Activated T-cell treated with anti-CD3 and anti-CD28 coated beads, Interleukin-2, amount 50 U/mL, for 24 hours (primary cell): ENCODE measurements around the gene ALAD.
A peak's percentile ranks its signal among the peaks of the same experiment; 100 is the strongest.
"Not testable (repeated sequence)": the region's sequence is repeated elsewhere in the genome, so short reads cannot be mapped to it uniquely, and the experiment has no call there.

Experiments used
- DNase-seq: peaks from one replicate; pipeline ENCODE4 v3.0.0-alpha.2; 2020
- H3K27ac Mint-ChIP-seq: 2 replicates; pipeline ENCODE4 v1.8.0; 2020; ENCODE audit warnings: mild to moderate bottlenecking, mixed read lengths
- H3K27me3 Mint-ChIP-seq: 2 replicates; pipeline ENCODE4 v1.8.0; 2020; ENCODE audit warnings: mixed read lengths
- H3K36me3 Mint-ChIP-seq: 2 replicates; pipeline ENCODE4 v1.8.0; 2020; ENCODE audit warnings: low read depth, mixed read lengths
- H3K4me1 Mint-ChIP-seq: 2 replicates; pipeline ENCODE4 v1.8.0; 2020; ENCODE audit warnings: low read depth, mixed read lengths
- H3K4me3 Mint-ChIP-seq: 2 replicates; pipeline ENCODE4 v1.8.0; 2020; ENCODE audit warnings: mild to moderate bottlenecking, moderate library complexity, mixed read lengths
- H3K9me3 Mint-ChIP-seq: 2 replicates; pipeline ENCODE4 v1.8.0; 2020; ENCODE audit warnings: mixed read lengths

Gene ALAD

DNA sequence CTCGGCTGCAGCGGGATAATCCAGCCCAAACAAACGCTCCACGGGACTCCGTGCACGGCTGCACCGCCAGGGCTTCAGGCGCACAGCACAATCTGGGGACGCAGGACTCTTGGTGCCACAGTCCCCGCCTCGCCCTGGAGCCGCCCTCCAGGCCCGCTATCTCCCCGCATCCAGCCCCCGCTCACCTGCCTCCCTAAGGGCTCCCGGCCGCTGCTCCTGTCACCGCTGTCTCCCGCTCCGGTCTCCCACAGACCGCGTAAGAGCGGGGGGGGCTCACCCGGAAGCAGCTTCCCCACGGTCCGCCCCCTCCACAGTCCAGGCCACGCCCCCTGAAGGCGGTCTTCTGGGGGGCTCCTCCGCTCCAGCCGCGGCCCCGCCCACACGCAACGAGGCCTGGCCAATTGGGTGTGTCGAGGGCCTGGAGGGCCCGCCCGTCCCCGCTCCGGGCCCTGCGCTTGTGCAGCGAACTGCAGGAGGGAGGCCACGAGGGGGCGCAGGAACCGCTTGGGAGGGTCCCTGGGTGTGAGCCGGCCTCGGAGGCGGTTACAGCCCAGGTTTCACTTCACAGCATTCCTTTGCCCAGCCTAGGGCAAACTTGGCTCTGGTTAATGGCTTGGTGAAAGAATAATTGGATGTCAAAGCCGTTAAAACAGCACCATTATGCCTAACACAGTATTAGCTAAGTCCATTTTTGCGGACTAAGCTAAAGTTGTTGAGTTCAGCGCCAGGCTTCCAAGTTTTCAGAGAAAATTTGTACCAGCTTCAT, at the start of gene ALAD:
Gene ALAD (minus strand): TSS at position 258 of the 766 bp plus-strand sequence. CDS start 7,725 bp downstream, outside the sequence.
- Mint-ChIP-seq H3K36me3 (peaks cover 5% of the 10 kb centered on the region), H3K4me1 (peaks cover 28% of the 10 kb centered on the region)

DNA sequence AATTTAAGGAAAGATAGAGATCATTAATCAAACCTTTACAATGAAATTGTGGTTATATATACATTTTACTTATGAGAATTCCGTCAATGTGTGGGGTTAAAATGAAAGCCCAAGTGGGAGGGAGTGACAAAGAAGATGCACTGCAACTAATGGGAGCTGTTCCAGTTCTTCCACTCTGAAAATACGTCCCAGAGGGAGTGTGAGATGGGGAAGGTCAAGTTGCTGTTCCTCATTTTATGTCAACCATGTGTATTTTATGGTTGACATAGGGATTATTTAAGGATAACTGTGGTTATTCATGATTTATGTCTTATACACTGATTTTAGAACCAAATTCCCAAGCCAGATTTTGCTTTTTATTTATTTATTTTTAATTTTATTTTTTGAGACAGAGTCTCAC, 48.3 kb upstream of the ALAD start:
- no peaks in the 10 kb centered on the region for H3K36me3 Mint-ChIP-seq
- no peak overlapping the region for H3K4me3 Mint-ChIP-seq
- H3K27ac Mint-ChIP-seq = no peak overlapping the region
- H3K27me3 Mint-ChIP-seq = no peaks in the 10 kb centered on the region
- DNase-seq = no peak
- H3K4me1 Mint-ChIP-seq = peaks cover 3% of the 10 kb centered on the region
- H3K9me3 Mint-ChIP-seq = no peaks in the 10 kb centered on the region

More for the DNA sequence above, at the start of gene ALAD:
- H3K27me3 Mint-ChIP-seq = no peaks in the 10 kb centered on the region
- peak within 1 kb of the TSS; percentile 87 for H3K27ac Mint-ChIP-seq
- peak; percentile 99 for DNase-seq
- no peaks in the 10 kb centered on the region for H3K9me3 Mint-ChIP-seq
- H3K4me3 Mint-ChIP-seq = peak within 1 kb of the TSS; percentile 90

DNA sequence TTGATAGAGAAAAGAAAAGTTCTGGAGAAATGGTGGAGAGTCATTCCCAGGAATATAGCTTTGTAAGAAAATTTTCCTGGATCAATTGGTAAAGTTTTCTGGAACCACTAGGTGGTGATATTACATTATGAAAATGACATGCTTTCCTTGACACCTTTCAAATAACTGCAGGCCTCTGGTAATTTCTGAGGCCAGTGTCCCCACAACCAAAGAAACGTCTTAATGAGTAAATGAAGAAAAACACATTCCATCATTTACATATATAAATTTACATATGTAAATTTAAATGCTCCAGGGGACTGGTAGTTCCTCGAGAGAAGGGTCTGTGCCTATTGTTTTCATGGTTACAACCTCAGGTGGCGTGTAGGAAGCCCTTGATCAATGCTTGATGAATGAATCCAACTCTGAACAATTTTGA, 45.2 kb upstream of the ALAD start:
- Mint-ChIP-seq H3K4me3 (no peak overlapping the region), H3K27ac (no peak overlapping the region), H3K36me3 (no peaks in the 10 kb centered on the region), H3K4me1 (peaks cover 3% of the 10 kb centered on the region), H3K9me3 (no peaks in the 10 kb centered on the region), H3K27me3 (no peaks in the 10 kb centered on the region)
- DNase-seq = no peak

DNA sequence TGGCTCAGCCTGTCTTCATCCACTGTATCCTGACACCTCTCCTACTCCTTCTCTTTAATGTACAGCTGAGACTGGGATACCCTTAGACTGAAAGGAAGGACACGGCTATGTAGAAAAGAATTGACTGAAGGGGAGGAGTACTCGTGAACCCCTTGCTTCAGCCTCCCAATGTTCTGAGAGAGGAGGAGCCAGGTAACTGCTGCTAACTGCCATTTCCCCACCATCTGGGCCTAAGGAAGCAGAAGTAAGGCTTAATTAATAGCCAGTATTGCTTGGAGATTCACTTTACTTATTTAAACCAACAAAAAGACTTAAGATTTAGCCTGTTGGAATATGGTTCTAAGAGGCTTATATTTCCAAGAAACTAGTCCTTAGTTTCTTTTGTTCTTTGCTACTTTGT, 43.7 kb upstream of the ALAD start:
- Mint-ChIP-seq H3K4me1 (peaks cover 3% of the 10 kb centered on the region), H3K27me3 (no peaks in the 10 kb centered on the region), H3K9me3 (no peaks in the 10 kb centered on the region), H3K4me3 (no peak overlapping the region), H3K36me3 (no peaks in the 10 kb centered on the region), H3K27ac (no peak overlapping the region)
- no peak for DNase-seq

DNA sequence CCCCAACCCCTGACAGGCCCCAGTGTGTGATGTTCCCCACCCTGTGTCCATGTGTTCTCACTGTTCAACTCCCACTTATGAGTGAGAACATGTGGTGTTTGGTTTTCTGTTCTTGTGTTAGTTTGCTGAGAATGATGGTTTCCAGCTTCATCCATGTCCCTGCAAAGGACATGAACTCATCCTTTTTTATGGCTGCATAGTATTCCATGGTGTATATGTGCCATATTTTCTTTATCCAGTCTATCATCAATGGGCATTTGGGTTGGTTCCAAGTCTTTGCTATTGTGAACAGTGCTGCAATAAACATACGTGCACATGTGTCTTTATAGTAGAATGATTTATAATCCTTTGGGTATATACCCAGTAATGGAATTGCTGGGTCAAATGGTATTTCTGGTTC, 36.6 kb upstream of the ALAD start:
- not testable (repeated sequence) for H3K4me1 Mint-ChIP-seq, H3K27me3 Mint-ChIP-seq, H3K9me3 Mint-ChIP-seq, H3K4me3 Mint-ChIP-seq, DNase-seq, H3K36me3 Mint-ChIP-seq, H3K27ac Mint-ChIP-seq

DNA sequence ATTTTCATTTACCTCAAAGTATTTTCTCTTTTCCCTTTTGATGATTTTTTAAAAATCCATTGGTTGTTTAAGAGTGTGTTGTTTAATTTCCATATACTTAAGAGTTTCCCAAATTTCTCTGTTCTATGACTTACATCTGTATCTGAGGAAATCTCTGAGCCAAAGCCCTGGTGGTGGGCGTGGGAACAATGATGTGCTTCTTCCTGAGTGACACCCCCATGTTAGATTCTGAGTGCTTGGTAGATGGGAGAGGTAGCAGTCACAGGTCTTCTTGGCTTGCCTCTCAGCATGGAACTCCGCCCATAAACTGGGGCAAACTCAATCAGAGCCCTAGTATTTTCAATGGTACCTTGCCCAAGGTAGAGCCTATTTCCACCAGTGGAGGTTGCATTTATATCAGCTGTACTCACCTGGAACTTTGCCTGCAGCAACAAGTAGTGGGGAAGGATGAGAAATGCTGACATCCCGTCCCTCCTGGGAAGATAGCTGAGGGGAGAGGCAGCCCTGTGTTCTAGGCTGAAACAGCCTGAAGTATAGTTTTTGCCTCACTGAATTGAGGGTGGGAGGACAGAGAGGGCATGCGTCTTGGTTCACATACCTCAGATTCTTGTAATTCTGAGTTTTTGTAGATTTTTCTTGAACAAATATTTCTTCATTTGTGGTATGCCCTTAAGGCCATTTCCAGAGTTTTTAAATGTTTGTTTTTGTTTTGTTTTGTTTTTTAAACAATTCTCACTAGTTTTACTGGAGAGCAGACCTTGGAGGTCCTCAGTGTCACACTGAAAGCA, 35.8 kb upstream of the ALAD start:
- no peak overlapping the region for H3K4me3 Mint-ChIP-seq
- H3K27me3 Mint-ChIP-seq = no peaks in the 10 kb centered on the region
- no peaks in the 10 kb centered on the region for H3K4me1 Mint-ChIP-seq
- no peaks in the 10 kb centered on the region for H3K9me3 Mint-ChIP-seq
- no peaks in the 10 kb centered on the region for H3K36me3 Mint-ChIP-seq
- no peak for DNase-seq
- H3K27ac Mint-ChIP-seq = no peak overlapping the region

DNA sequence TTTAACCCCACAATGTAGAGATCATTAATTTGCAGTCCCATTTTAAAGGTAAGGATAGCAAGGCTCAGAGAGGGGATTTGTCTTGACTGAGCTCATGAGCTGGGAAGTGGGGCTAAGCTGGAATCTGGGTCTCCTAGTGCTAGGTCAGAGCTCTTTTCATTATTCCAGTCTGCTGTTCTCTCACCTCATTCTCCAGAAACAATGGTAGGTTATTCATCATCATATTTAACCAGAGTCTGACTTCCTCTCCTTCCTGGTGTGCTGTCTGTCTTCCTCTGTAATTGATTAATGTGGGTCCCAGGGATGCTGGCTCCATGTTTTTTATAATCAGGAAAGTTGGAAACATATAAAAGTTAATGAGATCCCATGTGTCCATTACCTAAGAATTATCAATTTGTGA, 30.1 kb upstream of the ALAD start:
- H3K9me3 Mint-ChIP-seq = no peaks in the 10 kb centered on the region
- H3K4me1 Mint-ChIP-seq = no peaks in the 10 kb centered on the region

DNA sequence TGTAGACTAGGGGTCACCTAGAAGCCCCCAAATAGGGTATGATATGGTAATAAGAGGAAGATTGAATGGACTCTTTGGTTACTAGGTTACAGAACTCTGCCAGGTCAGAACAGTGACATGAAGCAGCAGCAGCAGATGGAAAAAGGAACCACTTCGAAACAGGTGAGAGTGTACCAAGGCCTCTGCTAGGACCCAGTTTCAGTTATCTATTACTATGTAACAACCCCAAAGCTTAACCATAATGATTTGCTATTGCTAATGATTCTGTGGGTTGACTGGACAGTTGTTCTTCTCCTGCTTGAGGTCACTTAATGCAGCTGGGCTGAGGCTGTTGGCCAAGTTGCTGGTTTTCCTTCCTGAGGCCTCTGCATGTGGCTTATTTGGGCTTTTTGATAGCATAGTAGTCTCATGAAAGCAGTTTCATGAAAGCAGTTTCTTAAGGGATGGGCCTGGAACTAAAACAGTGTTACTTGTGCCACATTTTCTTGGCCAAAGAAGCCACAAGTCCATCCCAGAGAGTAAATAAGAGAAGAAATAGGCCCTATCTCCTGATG, 27.1 kb upstream of the ALAD start:
- no peak overlapping the region for H3K4me3 Mint-ChIP-seq
- H3K4me1 Mint-ChIP-seq = no peaks in the 10 kb centered on the region
- H3K9me3 Mint-ChIP-seq = no peaks in the 10 kb centered on the region
- H3K36me3 Mint-ChIP-seq = no peaks in the 10 kb centered on the region
- DNase-seq = no peak
- H3K27ac Mint-ChIP-seq = no peak overlapping the region
- H3K27me3 Mint-ChIP-seq = peaks cover 7% of the 10 kb centered on the region

More for the DNA sequence above, 30.1 kb upstream of the ALAD start:
- Mint-ChIP-seq H3K27me3 (no peaks in the 10 kb centered on the region), H3K4me3 (no peak overlapping the region), H3K27ac (no peak overlapping the region), H3K36me3 (no peaks in the 10 kb centered on the region)
- DNase-seq = no peak

DNA sequence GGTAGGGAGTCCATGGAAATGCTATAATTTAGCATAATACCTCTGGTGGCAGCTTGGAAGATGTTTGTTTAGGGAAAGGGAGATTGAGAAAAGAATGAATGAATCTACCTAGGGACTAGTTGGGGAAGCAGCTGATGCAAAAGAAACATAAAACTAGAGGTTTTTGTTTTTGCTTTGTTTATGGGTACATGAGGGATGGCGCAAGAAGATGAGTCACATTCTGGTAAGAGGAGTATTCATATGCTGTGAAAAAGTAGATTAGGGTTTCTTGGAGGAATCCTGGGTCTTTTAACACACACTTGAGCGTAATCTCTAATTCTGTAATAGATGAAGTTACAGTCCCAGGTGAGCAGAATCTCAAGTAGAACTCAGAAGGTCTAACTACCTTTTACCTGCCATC, 26.5 kb upstream of the ALAD start:
- peaks cover 7% of the 10 kb centered on the region for H3K27me3 Mint-ChIP-seq
- H3K9me3 Mint-ChIP-seq = no peaks in the 10 kb centered on the region
- H3K27ac Mint-ChIP-seq = no peak overlapping the region
- DNase-seq = no peak
- no peaks in the 10 kb centered on the region for H3K36me3 Mint-ChIP-seq
- no peaks in the 10 kb centered on the region for H3K4me1 Mint-ChIP-seq
- H3K4me3 Mint-ChIP-seq = no peak overlapping the region

DNA sequence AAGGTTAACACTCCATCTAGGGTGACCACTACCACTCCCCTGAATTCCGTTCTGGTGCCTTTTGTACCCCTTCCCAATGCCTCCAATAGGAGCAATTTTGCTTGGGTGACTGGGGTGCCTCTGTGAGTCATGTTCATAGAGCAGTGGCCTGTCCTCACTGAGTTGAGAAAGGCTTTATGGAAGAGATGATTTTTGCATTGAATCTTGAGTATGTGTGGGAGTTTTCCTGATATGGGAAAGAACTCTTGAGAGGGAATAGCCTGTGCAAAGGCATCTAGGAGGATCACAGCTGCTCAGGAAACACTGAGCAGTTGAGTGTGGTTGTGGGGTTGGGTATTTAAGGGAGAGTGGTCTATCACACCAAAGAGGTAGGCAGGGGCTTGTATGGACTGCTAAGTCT, 25.6 kb upstream of the ALAD start:
- no peak overlapping the region for H3K27ac Mint-ChIP-seq

DNA sequence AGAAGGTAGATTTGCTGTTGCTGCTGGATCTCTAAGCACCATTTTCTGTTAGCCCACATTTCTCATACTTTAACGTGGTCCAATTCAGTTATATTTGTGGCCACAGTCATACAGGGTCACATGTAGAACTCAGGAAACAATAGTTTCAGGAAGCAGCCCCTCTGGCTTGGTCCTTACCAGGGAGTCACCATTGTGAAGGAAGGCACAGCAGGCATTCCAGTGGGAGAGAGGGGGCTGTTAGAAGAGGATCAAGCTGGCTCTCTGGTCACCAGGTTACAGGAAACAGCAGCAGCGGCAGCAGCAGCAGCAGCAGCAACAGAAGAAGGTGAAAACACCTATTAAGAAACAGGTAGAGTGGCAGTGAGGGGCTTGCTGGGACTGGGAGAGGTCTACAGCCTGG, 24.0 kb upstream of the ALAD start:
- peaks cover 7% of the 10 kb centered on the region for H3K27me3 Mint-ChIP-seq
- H3K4me3 Mint-ChIP-seq = no peak overlapping the region
- no peaks in the 10 kb centered on the region for H3K9me3 Mint-ChIP-seq
- DNase-seq = no peak
- no peaks in the 10 kb centered on the region for H3K36me3 Mint-ChIP-seq
- H3K4me1 Mint-ChIP-seq = no peaks in the 10 kb centered on the region
- no peak overlapping the region for H3K27ac Mint-ChIP-seq

More for the DNA sequence above, 25.6 kb upstream of the ALAD start:
- H3K4me3 Mint-ChIP-seq = no peak overlapping the region
- peaks cover 7% of the 10 kb centered on the region for H3K27me3 Mint-ChIP-seq
- no peak for DNase-seq
- H3K36me3 Mint-ChIP-seq = no peaks in the 10 kb centered on the region
- H3K4me1 Mint-ChIP-seq = no peaks in the 10 kb centered on the region
- no peaks in the 10 kb centered on the region for H3K9me3 Mint-ChIP-seq

DNA sequence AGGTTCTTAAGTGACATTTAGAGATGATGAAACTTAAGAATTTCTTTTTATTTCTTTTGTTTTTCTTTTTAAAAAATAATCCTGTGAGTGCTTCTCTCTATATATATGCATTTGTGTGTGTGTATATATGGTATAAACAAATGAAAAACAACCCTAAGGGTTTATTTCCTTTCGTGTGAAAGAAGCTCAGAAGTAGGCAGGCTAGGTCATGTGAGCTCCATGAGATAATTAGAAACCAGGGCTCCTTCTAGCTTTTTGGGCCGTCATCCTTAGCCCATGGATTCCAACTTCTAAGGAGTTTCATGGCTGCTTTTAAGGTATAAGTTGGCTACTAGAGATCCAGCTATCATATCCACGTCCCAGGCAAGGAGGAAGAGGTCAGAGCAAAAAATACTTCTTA, 20.6 kb upstream of the ALAD start:
- no peaks in the 10 kb centered on the region for H3K36me3 Mint-ChIP-seq
- H3K4me3 Mint-ChIP-seq = no peak overlapping the region
- H3K27me3 Mint-ChIP-seq = peaks cover 7% of the 10 kb centered on the region
- no peaks in the 10 kb centered on the region for H3K4me1 Mint-ChIP-seq
- no peak for DNase-seq
- H3K27ac Mint-ChIP-seq = no peak overlapping the region
- H3K9me3 Mint-ChIP-seq = no peaks in the 10 kb centered on the region

DNA sequence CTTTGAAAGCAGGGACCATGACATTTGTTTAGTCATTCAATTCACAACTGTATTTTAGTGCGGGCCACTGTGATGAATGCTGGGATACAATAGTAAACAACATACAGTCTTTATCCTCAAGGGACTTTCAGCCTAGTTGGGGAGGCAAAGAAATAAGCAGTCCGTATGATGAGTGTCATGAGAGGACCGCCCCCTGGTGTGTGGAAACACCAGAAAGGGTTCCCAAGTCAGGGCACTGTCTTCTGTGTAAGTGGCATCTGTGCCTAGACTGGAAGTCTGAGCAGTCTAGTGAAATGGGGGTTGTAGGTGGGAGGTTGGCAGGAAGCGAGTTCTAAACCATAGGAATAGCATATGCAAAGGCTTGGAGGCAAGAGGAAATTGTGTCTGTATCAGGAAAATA, 16.3 kb upstream of the ALAD start:
- H3K4me3 Mint-ChIP-seq = no peak overlapping the region
- no peaks in the 10 kb centered on the region for H3K36me3 Mint-ChIP-seq
- H3K4me1 Mint-ChIP-seq = no peaks in the 10 kb centered on the region
- DNase-seq = no peak
- H3K27me3 Mint-ChIP-seq = no peaks in the 10 kb centered on the region
- no peaks in the 10 kb centered on the region for H3K9me3 Mint-ChIP-seq
- no peak overlapping the region for H3K27ac Mint-ChIP-seq

DNA sequence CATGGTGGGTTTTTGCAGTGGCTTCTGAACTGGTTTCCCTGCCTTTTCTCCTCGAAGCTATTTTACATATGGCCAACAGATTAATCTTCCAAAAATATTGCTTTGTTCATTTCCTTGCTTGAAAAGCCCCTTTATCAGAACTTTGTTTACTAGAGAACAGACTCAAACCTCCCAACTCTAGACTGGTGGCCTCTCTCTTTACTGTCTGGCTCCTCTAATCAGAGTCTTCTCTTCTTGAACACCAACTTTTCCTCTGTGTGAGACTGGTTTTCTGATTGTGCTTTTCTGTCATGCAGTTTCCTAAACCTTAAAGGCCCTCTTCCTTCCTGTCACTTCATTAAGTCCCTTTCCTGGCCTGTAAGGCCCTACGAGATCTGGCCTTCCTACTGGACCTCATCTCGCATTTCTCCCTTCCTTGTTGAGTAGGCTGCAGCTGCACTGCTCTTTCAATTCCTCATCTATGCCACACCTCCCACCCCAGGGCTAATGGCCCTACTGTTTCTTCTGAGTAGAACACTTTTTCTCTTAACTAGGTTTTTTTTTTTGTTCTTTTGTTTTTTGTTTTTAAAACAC, 15.2 kb upstream of the ALAD start:
- DNase-seq = no peak
- no peaks in the 10 kb centered on the region for H3K9me3 Mint-ChIP-seq

More for the DNA sequence above, 15.2 kb upstream of the ALAD start:
- no peak overlapping the region for H3K27ac Mint-ChIP-seq
- peaks cover 6% of the 10 kb centered on the region for H3K4me1 Mint-ChIP-seq
- no peaks in the 10 kb centered on the region for H3K36me3 Mint-ChIP-seq
- no peak overlapping the region for H3K4me3 Mint-ChIP-seq
- no peaks in the 10 kb centered on the region for H3K27me3 Mint-ChIP-seq
